B cell (primary cell): ENCODE measurements around the gene TJP3. TPM values are rescaled to one million over a fixed set of nuclear protein-coding genes. Genes with fewer than 3 reads are reported as not detected.

Experiments used
- ATAC-seq: fragments of 200-7000 bp; cut with Tn5 transposase; one replicate; pipeline ENCODE4 v1.10.0; 2021; ENCODE audit warnings: low read depth, mild to moderate bottlenecking, moderate number of reproducible peaks, moderate library complexity
- CTCF ChIA-PET: fragments of 350-600 bp; sonication (Branson Sonifier 250); formaldehyde crosslinking; loops from one replicate; lab custom pipeline; 2021; ENCODE audit warnings: antibody characterized with exemption, inconsistent platforms; lab: Charles Lee
- POLR2A ChIA-PET: fragments of 350-600 bp; sonication (Branson Sonifier 250); formaldehyde crosslinking; loops from one replicate; lab custom pipeline; 2021; ENCODE audit warnings: antibody characterized with exemption; lab: Charles Lee
- DNase-seq: peaks from one replicate; pipeline ENCODE4 v3.0.0; 2013
- H2AFZ ChIP-seq: 2 replicates; pipeline ENCODE4 v1.6.1; 2012; ENCODE audit warnings: mild to moderate bottlenecking, low read depth, low read length; ENCODE audit not compliant: insufficient read depth, poor library complexity, severe bottlenecking
- H3K27ac ChIP-seq, 2 donors: 1 replicate in 1 of 2; 2 replicates in 1 of 2; pipeline ENCODE4 v1.5.1; 2012 to 2013; ENCODE audit warnings: low read length in 2 of 2, mild to moderate bottlenecking in 2 of 2, moderate library complexity in 1 of 2
- H3K27me3 ChIP-seq, 4 experiments: fragments of 200-600 bp in 1 of 4; sonication (generic) in 1 of 4; replicated peaks in 1 of 4; 1 replicate in 2 of 4; 2 replicates in 2 of 4; pipeline versions ENCODE4 v1.6.1 to v1.7.0; 2013 to 2016; ENCODE audit warnings: low read length in 3 of 4, mild to moderate bottlenecking in 2 of 4, mixed read lengths in 1 of 4, moderate library complexity in 1 of 4; ENCODE audit not compliant: insufficient read depth in 4 of 4, control insufficient read depth in 3 of 4; ENCODE audit errors: control extremely low read depth in 1 of 4
- H3K36me3 ChIP-seq, 2 experiments: replicated peaks in 1 of 2; 1 replicate in 1 of 2; 2 replicates in 1 of 2; pipeline versions ENCODE4 v1.6.1 to v1.7.1; 2013; ENCODE audit warnings: low read length in 1 of 2; ENCODE audit not compliant: insufficient read depth in 2 of 2, control insufficient read depth in 1 of 2; ENCODE audit errors: control extremely low read depth in 1 of 2, extremely low read depth in 1 of 2
- H3K4me1 ChIP-seq, 2 donors: fragments of 200-600 bp in 1 of 2; sonication (generic) in 1 of 2; 1 replicate in 1 of 2; 2 replicates in 1 of 2; pipeline versions ENCODE4 v1.5.1 to v1.6.1; 2013 to 2017; ENCODE audit warnings: low read length in 2 of 2; ENCODE audit not compliant: control insufficient read depth in 2 of 2, insufficient read depth in 2 of 2
- H3K4me2 ChIP-seq: replicated peaks from 2 replicates; pipeline ENCODE3; 2012; ENCODE audit warnings: mild to moderate bottlenecking, low read depth, low read length; ENCODE audit not compliant: poor library complexity, severe bottlenecking
- H3K4me3 ChIP-seq, 5 experiments: fragments of 200-600 bp in 1 of 5; sonication (generic) in 1 of 5; 1 replicate in 3 of 5; 2 replicates in 2 of 5; pipeline versions ENCODE4 v1.5.1 to v1.7.0; 2011 to 2016; ENCODE audit warnings: low read length in 4 of 5, mild to moderate bottlenecking in 4 of 5, low read depth in 2 of 5, control low read depth in 1 of 5, moderate library complexity in 1 of 5; ENCODE audit not compliant: insufficient read depth in 1 of 5; ENCODE audit errors: control extremely low read depth in 1 of 5, extremely low read depth in 1 of 5
- H3K79me2 ChIP-seq: fragments of 200-600 bp; sonication (generic); one replicate; pipeline ENCODE4 v1.6.0; 2016; ENCODE audit warnings: low read length; ENCODE audit not compliant: control insufficient read depth, insufficient read depth
- H3K9ac ChIP-seq: fragments of 200-600 bp; sonication (generic); 2 replicates; pipeline ENCODE4 v1.6.1; 2017; ENCODE audit warnings: mild to moderate bottlenecking, low read length, moderate library complexity
- H3K9me3 ChIP-seq, 3 donors: one replicate each; pipeline versions ENCODE4 v1.6.1 to v1.7.1; 2013; ENCODE audit warnings: low read length in 2 of 3; ENCODE audit not compliant: control insufficient read depth in 2 of 3, insufficient read depth in 1 of 3; ENCODE audit errors: control extremely low read depth in 1 of 3
- H4K20me1 ChIP-seq: 2 replicates; pipeline ENCODE4 v1.6.0; 2012; ENCODE audit warnings: mild to moderate bottlenecking, low read length; ENCODE audit not compliant: insufficient read depth, control insufficient read depth, poor library complexity, severe bottlenecking
- H3K27ac Mint-ChIP-seq: one replicate; pipeline ENCODE4 v1.8.0; 2021; ENCODE audit warnings: mixed read lengths
- H3K27me3 Mint-ChIP-seq: one replicate; pipeline ENCODE4 v1.8.0; 2021; ENCODE audit warnings: mixed read lengths
- H3K4me1 Mint-ChIP-seq: one replicate; pipeline ENCODE4 v1.8.0; 2021; ENCODE audit warnings: mixed read lengths
- H3K4me3 Mint-ChIP-seq: one replicate; pipeline ENCODE4 v1.8.0; 2021; ENCODE audit warnings: mixed read lengths
- H3K9me3 Mint-ChIP-seq: one replicate; pipeline ENCODE4 v1.8.0; 2022; ENCODE audit warnings: mixed read lengths; ENCODE audit not compliant: insufficient read depth
- CTCF ChIP-seq: fragments of 200-600 bp; IDR thresholded peaks from one replicate; pipeline ENCODE4 v1.8.0; 2022; ENCODE audit warnings: antibody characterized with exemption, mild to moderate bottlenecking
- EZH2 ChIP-seq: IDR thresholded peaks from 2 replicates; pipeline ENCODE4 v1.6.1; 2012; ENCODE audit warnings: borderline replicate concordance, low read depth, mild to moderate bottlenecking, moderate library complexity, low read length; ENCODE audit not compliant: insufficient read depth, poor library complexity, severe bottlenecking
- WGBS: methylation state at CpG from one replicate; pipeline ENCODE4 v1.1.5; 2013; ENCODE audit warnings: missing lambda C conversion rate; ENCODE audit not compliant: insufficient coverage; 5-methylcytosine and 5-hydroxymethylcytosine counted together
- intact Hi-C: fragments of 100-400 bp; cut with micrococcal nuclease; formaldehyde crosslinking; loops from one replicate; pipeline ENCODE4 v1.10.0; 2022
- polyA plus RNA-seq: library from polyadenylated mRNA; depleted of rRNA; stranded (reverse); fragments of >200 nt; gene quantifications from 2 replicates; pipeline ENCODE4 v1.2.3, GENCODE V29; 2012
- total RNA-seq, 2 donors: library from RNA; stranded (reverse); fragments of 120-200 nt in 1 of 2; gene quantifications; 1 replicate in 1 of 2; 2 replicates in 1 of 2; pipeline versions ENCODE4 v1.2.3 to v1.2.4, GENCODE V29; 2013 to 2022

Gene TJP3
- total and polyA plus RNA-seq, 2 donors (not counting 1 experiment from before 2014, with no cell fraction given): 2.1 to 2.9 TPM

- H3K4me3 ChIP-seq: no peak overlapping the region
- 75% methylated on average over 20 of the region's 25 CpGs for WGBS
- H3K4me1 ChIP-seq: no peaks in the 10 kb centered on the region
- H3K4me1 Mint-ChIP-seq: no peaks in the 10 kb centered on the region
- no peak overlapping the region for H3K27ac Mint-ChIP-seq
- DNase-seq (no peak), ATAC-seq (no peak)
- H3K4me3 Mint-ChIP-seq: no peak overlapping the region
- ChIA-PET POLR2A (no interaction called here), CTCF (interaction anchor here (0.9 kb wide), 1 partner anchor 13 kb away, joined by 3 read pairs; no protein-coding TSS in a partner anchor)
- H2AFZ ChIP-seq: no peak overlapping the region
- no peaks in the 10 kb centered on the region for H3K27me3 ChIP-seq
- no peaks in the 10 kb centered on the region for H3K27me3 Mint-ChIP-seq
- TF ChIP-seq EZH2 (no peak), CTCF (no peak)
- no peaks in the 10 kb centered on the region for H3K36me3 ChIP-seq
- H3K9me3 Mint-ChIP-seq: no peaks in the 10 kb centered on the region
- no peak overlapping the region for H3K27ac ChIP-seq
- no peaks in the 10 kb centered on the region for H3K79me2 ChIP-seq
- H4K20me1 ChIP-seq: no peaks in the 10 kb centered on the region
- H3K9me3 ChIP-seq: peaks cover 0 to 2% (median 0%) of the 10 kb centered on the region in 3 donors
- H3K4me2 ChIP-seq: no peak overlapping the region
- intact Hi-C loops: no loop called here
- H3K9ac ChIP-seq: no peak overlapping the region
These were observed 66.6 kb downstream of the TJP3 start for GRCh38 chr19:3774621-3775373.

GRCh38 chr19:3775374-3775711 is 67.2 kb downstream of the TJP3 start:
- no peaks in the 10 kb centered on the region for H3K9me3 Mint-ChIP-seq

More at GRCh38 chr19:3775374-3775711, 67.2 kb downstream of the TJP3 start:
- H3K27ac ChIP-seq: no peak overlapping the region
- no peak overlapping the region for H2AFZ ChIP-seq
- H3K4me1 ChIP-seq: no peaks in the 10 kb centered on the region
- ATAC-seq (no peak), DNase-seq (no peak)
- ChIA-PET POLR2A (no interaction called here), CTCF (interaction anchor here (0.9 kb wide), 1 partner anchor 13 kb away, joined by 3 read pairs; no protein-coding TSS in a partner anchor)
- H3K9me3 ChIP-seq: peaks cover 0 to 4% (median 0%) of the 10 kb centered on the region in 3 donors
- H3K36me3 ChIP-seq: no peaks in the 10 kb centered on the region
- intact Hi-C loops: no loop called here
- WGBS: 84% methylated on average over 2 of the region's 2 CpGs
- no peak overlapping the region for H3K9ac ChIP-seq
- no peaks in the 10 kb centered on the region for H3K27me3 Mint-ChIP-seq
- no peaks in the 10 kb centered on the region for H3K4me1 Mint-ChIP-seq
- H3K27me3 ChIP-seq: no peaks in the 10 kb centered on the region
- TF ChIP-seq CTCF: no peak
- TF ChIP-seq EZH2: no peak
- no peak overlapping the region for H3K4me3 Mint-ChIP-seq
- H3K79me2 ChIP-seq: no peaks in the 10 kb centered on the region
- H3K4me3 ChIP-seq: no peak overlapping the region
- no peak overlapping the region for H3K27ac Mint-ChIP-seq
- H4K20me1 ChIP-seq: no peaks in the 10 kb centered on the region
- H3K4me2 ChIP-seq: no peak overlapping the region
